ENCODE results near the gene CHRND. TPM values are rescaled to one million over a fixed set of nuclear protein-coding genes. Genes with fewer than 3 reads are reported as not detected.

The CHRND gene
- total RNA-seq, 1 experiment from 2014 or later: not detected

GRCh38 chr2:232502511-232502910 is 23.4 kb upstream of the CHRND start:
- no TSS peak for BruUV-seq (replicated peaks)
- Histone ChIP-seq H3K36me3 (ENCODE audit: low read depth) (no peaks in the 10 kb centered on the region), H3K4me2 (no peak overlapping the region), H3F3A (ENCODE audit: insufficient read depth, low read depth) (no peaks in the 10 kb centered on the region), H3K27ac (no peak overlapping the region), H3K4me3 (no peak overlapping the region), H3K79me2 (ENCODE audit: low read depth) (no peaks in the 10 kb centered on the region), H3K9me3 (ENCODE audit: insufficient read depth, low read depth) (no peaks in the 10 kb centered on the region), H2AFZ (no peak overlapping the region), H3K27me3 (ENCODE audit: insufficient read depth, low read depth) (peaks cover 58% of the 10 kb centered on the region), H3K4me1 (replicated peaks; ENCODE audit: insufficient read depth) (no peaks in the 10 kb centered on the region), H4K20me1 (ENCODE audit: insufficient read depth) (no peaks in the 10 kb centered on the region), H3K9me2 (ENCODE audit: insufficient read depth) (no peaks in the 10 kb centered on the region)
- no peak for DNase-seq
- CTCF ChIA-PET: no interaction called here
- intact Hi-C loops (cut with micrococcal nuclease; ENCODE audit: unreplicated experiment): no loop called here
- TF ChIP-seq, protein P1, sequence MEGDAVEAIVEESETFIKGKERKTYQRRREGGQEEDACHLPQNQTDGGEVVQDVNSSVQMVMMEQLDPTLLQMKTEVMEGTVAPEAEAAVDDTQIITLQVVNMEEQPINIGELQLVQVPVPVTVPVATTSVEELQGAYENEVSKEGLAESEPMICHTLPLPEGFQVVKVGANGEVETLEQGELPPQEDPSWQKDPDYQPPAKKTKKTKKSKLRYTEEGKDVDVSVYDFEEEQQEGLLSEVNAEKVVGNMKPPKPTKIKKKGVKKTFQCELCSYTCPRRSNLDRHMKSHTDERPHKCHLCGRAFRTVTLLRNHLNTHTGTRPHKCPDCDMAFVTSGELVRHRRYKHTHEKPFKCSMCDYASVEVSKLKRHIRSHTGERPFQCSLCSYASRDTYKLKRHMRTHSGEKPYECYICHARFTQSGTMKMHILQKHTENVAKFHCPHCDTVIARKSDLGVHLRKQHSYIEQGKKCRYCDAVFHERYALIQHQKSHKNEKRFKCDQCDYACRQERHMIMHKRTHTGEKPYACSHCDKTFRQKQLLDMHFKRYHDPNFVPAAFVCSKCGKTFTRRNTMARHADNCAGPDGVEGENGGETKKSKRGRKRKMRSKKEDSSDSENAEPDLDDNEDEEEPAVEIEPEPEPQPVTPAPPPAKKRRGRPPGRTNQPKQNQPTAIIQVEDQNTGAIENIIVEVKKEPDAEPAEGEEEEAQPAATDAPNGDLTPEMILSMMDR (conservative IDR thresholded peaks at IDR 0.05): no peak
- TF ChIP-seq EZH2 (IDR thresholded peaks at IDR 0.05; ENCODE audit: low read depth): no peak
- POLR2A ChIA-PET (ENCODE audit: unreplicated experiment): no interaction called here

- no peaks in the 10 kb centered on the region for H3K9me3 ChIP-seq (ENCODE audit: insufficient read depth, low read depth)
- no peak overlapping the region for H3K27ac ChIP-seq
- no peak overlapping the region for H3K4me3 ChIP-seq
- no peaks in the 10 kb centered on the region for H3F3A ChIP-seq (ENCODE audit: insufficient read depth, low read depth)
- H3K4me2 ChIP-seq: no peak overlapping the region
- H3K4me1 ChIP-seq (replicated peaks; ENCODE audit: insufficient read depth): no peaks in the 10 kb centered on the region
- H4K20me1 ChIP-seq (ENCODE audit: insufficient read depth): no peaks in the 10 kb centered on the region
- no peaks in the 10 kb centered on the region for H3K79me2 ChIP-seq (ENCODE audit: low read depth)
- no peak for TF ChIP-seq EZH2 (IDR thresholded peaks at IDR 0.05; ENCODE audit: low read depth)
- TF ChIP-seq, protein P1 (conservative IDR thresholded peaks at IDR 0.05): no peak
- intact Hi-C loops (cut with micrococcal nuclease; ENCODE audit: unreplicated experiment): no loop called here
- no peaks in the 10 kb centered on the region for H3K9me2 ChIP-seq (ENCODE audit: insufficient read depth)
- peak in 1 of 2 experiments; percentile 39 for DNase-seq
- ChIA-PET POLR2A (ENCODE audit: unreplicated experiment) (no interaction called here), CTCF (no interaction called here)
- no TSS peak for BruUV-seq (replicated peaks)
- H3K27me3 ChIP-seq (ENCODE audit: insufficient read depth, low read depth): peaks cover 59% of the 10 kb centered on the region
- H2AFZ ChIP-seq: no peak overlapping the region
- H3K36me3 ChIP-seq (ENCODE audit: low read depth): no peaks in the 10 kb centered on the region
Measured at GRCh38 chr2:232502911-232503808, 22.8 kb upstream of the CHRND start.

GRCh38 chr2:232503809-232504323 is 22.1 kb upstream of the CHRND start:
- intact Hi-C loops (cut with micrococcal nuclease; ENCODE audit: unreplicated experiment): no loop called here
- CTCF ChIA-PET: no interaction called here

More at GRCh38 chr2:232503809-232504323, 22.1 kb upstream of the CHRND start:
- Histone ChIP-seq H4K20me1 (ENCODE audit: insufficient read depth) (no peaks in the 10 kb centered on the region), H3K27ac (no peak overlapping the region), H3K36me3 (ENCODE audit: low read depth) (no peaks in the 10 kb centered on the region), H3F3A (ENCODE audit: insufficient read depth, low read depth) (no peaks in the 10 kb centered on the region), H3K79me2 (ENCODE audit: low read depth) (no peaks in the 10 kb centered on the region), H3K27me3 (ENCODE audit: insufficient read depth, low read depth) (peaks cover 56% of the 10 kb centered on the region), H3K9me2 (ENCODE audit: insufficient read depth) (no peaks in the 10 kb centered on the region), H3K4me1 (replicated peaks; ENCODE audit: insufficient read depth) (no peaks in the 10 kb centered on the region), H3K4me3 (no peak overlapping the region), H3K4me2 (no peak overlapping the region), H2AFZ (no peak overlapping the region), H3K9me3 (ENCODE audit: insufficient read depth, low read depth) (no peaks in the 10 kb centered on the region)
- no peak for DNase-seq
- no peak for TF ChIP-seq EZH2 (IDR thresholded peaks at IDR 0.05; ENCODE audit: low read depth)
- POLR2A ChIA-PET (ENCODE audit: unreplicated experiment): no interaction called here
- no TSS peak for BruUV-seq (replicated peaks)

All from PC-9 (cell line).